B cell (primary cell): ENCODE results near the gene ENO2. TPM values are rescaled to one million over a fixed set of nuclear protein-coding genes. Genes with fewer than 3 reads are reported as not detected.

Source experiments
- ATAC-seq: fragments of 200-7000 bp; cut with Tn5 transposase; one replicate; pipeline ENCODE4 v1.10.0; 2021; ENCODE audit warnings: low read depth, mild to moderate bottlenecking, moderate number of reproducible peaks, moderate library complexity
- CTCF ChIA-PET: fragments of 350-600 bp; sonication (Branson Sonifier 250); formaldehyde crosslinking; loops from one replicate; lab custom pipeline; 2021; ENCODE audit warnings: antibody characterized with exemption, inconsistent platforms; lab: Charles Lee
- POLR2A ChIA-PET: fragments of 350-600 bp; sonication (Branson Sonifier 250); formaldehyde crosslinking; loops from one replicate; lab custom pipeline; 2021; ENCODE audit warnings: antibody characterized with exemption; lab: Charles Lee
- DNase-seq: peaks from one replicate; pipeline ENCODE4 v3.0.0; 2013
- H2AFZ ChIP-seq: 2 replicates; pipeline ENCODE4 v1.6.1; 2012; ENCODE audit warnings: mild to moderate bottlenecking, low read depth, low read length; ENCODE audit not compliant: insufficient read depth, poor library complexity, severe bottlenecking
- H3K27ac ChIP-seq, 2 donors: 1 replicate in 1 of 2; 2 replicates in 1 of 2; pipeline ENCODE4 v1.5.1; 2012 to 2013; ENCODE audit warnings: low read length in 2 of 2, mild to moderate bottlenecking in 2 of 2, moderate library complexity in 1 of 2
- H3K27me3 ChIP-seq, 4 experiments: fragments of 200-600 bp in 1 of 4; sonication (generic) in 1 of 4; replicated peaks in 1 of 4; 1 replicate in 2 of 4; 2 replicates in 2 of 4; pipeline versions ENCODE4 v1.6.1 to v1.7.0; 2013 to 2016; ENCODE audit warnings: low read length in 3 of 4, mild to moderate bottlenecking in 2 of 4, mixed read lengths in 1 of 4, moderate library complexity in 1 of 4; ENCODE audit not compliant: insufficient read depth in 4 of 4, control insufficient read depth in 3 of 4; ENCODE audit errors: control extremely low read depth in 1 of 4
- H3K36me3 ChIP-seq, 2 experiments: replicated peaks in 1 of 2; 1 replicate in 1 of 2; 2 replicates in 1 of 2; pipeline versions ENCODE4 v1.6.1 to v1.7.1; 2013; ENCODE audit warnings: low read length in 1 of 2; ENCODE audit not compliant: insufficient read depth in 2 of 2, control insufficient read depth in 1 of 2; ENCODE audit errors: control extremely low read depth in 1 of 2, extremely low read depth in 1 of 2
- H3K4me1 ChIP-seq, 2 donors: fragments of 200-600 bp in 1 of 2; sonication (generic) in 1 of 2; 1 replicate in 1 of 2; 2 replicates in 1 of 2; pipeline versions ENCODE4 v1.5.1 to v1.6.1; 2013 to 2017; ENCODE audit warnings: low read length in 2 of 2; ENCODE audit not compliant: control insufficient read depth in 2 of 2, insufficient read depth in 2 of 2
- H3K4me2 ChIP-seq: replicated peaks from 2 replicates; pipeline ENCODE3; 2012; ENCODE audit warnings: mild to moderate bottlenecking, low read depth, low read length; ENCODE audit not compliant: poor library complexity, severe bottlenecking
- H3K4me3 ChIP-seq, 5 experiments: fragments of 200-600 bp in 1 of 5; sonication (generic) in 1 of 5; 1 replicate in 3 of 5; 2 replicates in 2 of 5; pipeline versions ENCODE4 v1.5.1 to v1.7.0; 2011 to 2016; ENCODE audit warnings: low read length in 4 of 5, mild to moderate bottlenecking in 4 of 5, low read depth in 2 of 5, control low read depth in 1 of 5, moderate library complexity in 1 of 5; ENCODE audit not compliant: insufficient read depth in 1 of 5; ENCODE audit errors: control extremely low read depth in 1 of 5, extremely low read depth in 1 of 5
- H3K79me2 ChIP-seq: fragments of 200-600 bp; sonication (generic); one replicate; pipeline ENCODE4 v1.6.0; 2016; ENCODE audit warnings: low read length; ENCODE audit not compliant: control insufficient read depth, insufficient read depth
- H3K9ac ChIP-seq: fragments of 200-600 bp; sonication (generic); 2 replicates; pipeline ENCODE4 v1.6.1; 2017; ENCODE audit warnings: mild to moderate bottlenecking, low read length, moderate library complexity
- H3K9me3 ChIP-seq, 3 donors: one replicate each; pipeline versions ENCODE4 v1.6.1 to v1.7.1; 2013; ENCODE audit warnings: low read length in 2 of 3; ENCODE audit not compliant: control insufficient read depth in 2 of 3, insufficient read depth in 1 of 3; ENCODE audit errors: control extremely low read depth in 1 of 3
- H4K20me1 ChIP-seq: 2 replicates; pipeline ENCODE4 v1.6.0; 2012; ENCODE audit warnings: mild to moderate bottlenecking, low read length; ENCODE audit not compliant: insufficient read depth, control insufficient read depth, poor library complexity, severe bottlenecking
- H3K27ac Mint-ChIP-seq: one replicate; pipeline ENCODE4 v1.8.0; 2021; ENCODE audit warnings: mixed read lengths
- H3K27me3 Mint-ChIP-seq: one replicate; pipeline ENCODE4 v1.8.0; 2021; ENCODE audit warnings: mixed read lengths
- H3K4me1 Mint-ChIP-seq: one replicate; pipeline ENCODE4 v1.8.0; 2021; ENCODE audit warnings: mixed read lengths
- H3K4me3 Mint-ChIP-seq: one replicate; pipeline ENCODE4 v1.8.0; 2021; ENCODE audit warnings: mixed read lengths
- H3K9me3 Mint-ChIP-seq: one replicate; pipeline ENCODE4 v1.8.0; 2022; ENCODE audit warnings: mixed read lengths; ENCODE audit not compliant: insufficient read depth
- EZH2 ChIP-seq: IDR thresholded peaks from 2 replicates; pipeline ENCODE4 v1.6.1; 2012; ENCODE audit warnings: borderline replicate concordance, low read depth, mild to moderate bottlenecking, moderate library complexity, low read length; ENCODE audit not compliant: insufficient read depth, poor library complexity, severe bottlenecking
- WGBS: methylation state at CpG from one replicate; pipeline ENCODE4 v1.1.5; 2013; ENCODE audit warnings: missing lambda C conversion rate; ENCODE audit not compliant: insufficient coverage; 5-methylcytosine and 5-hydroxymethylcytosine counted together
- intact Hi-C: fragments of 100-400 bp; cut with micrococcal nuclease; formaldehyde crosslinking; loops from one replicate; pipeline ENCODE4 v1.10.0; 2022
- polyA plus RNA-seq: library from polyadenylated mRNA; depleted of rRNA; stranded (reverse); fragments of >200 nt; gene quantifications from 2 replicates; pipeline ENCODE4 v1.2.3, GENCODE V29; 2012
- total RNA-seq, 2 donors: library from RNA; stranded (reverse); fragments of 120-200 nt in 1 of 2; gene quantifications; 1 replicate in 1 of 2; 2 replicates in 1 of 2; pipeline versions ENCODE4 v1.2.3 to v1.2.4, GENCODE V29; 2013 to 2022
- TF ChIP-seq, protein P1 (sequence below): fragments of 200-600 bp; IDR thresholded peaks from one replicate; pipeline ENCODE4 v1.8.0; 2022; ENCODE audit warnings: antibody characterized with exemption, mild to moderate bottlenecking

Gene ENO2
- total and polyA plus RNA-seq, 2 donors (not counting 1 experiment from before 2014, with no cell fraction given), result 42.5 to 55.3 TPM

DNA sequence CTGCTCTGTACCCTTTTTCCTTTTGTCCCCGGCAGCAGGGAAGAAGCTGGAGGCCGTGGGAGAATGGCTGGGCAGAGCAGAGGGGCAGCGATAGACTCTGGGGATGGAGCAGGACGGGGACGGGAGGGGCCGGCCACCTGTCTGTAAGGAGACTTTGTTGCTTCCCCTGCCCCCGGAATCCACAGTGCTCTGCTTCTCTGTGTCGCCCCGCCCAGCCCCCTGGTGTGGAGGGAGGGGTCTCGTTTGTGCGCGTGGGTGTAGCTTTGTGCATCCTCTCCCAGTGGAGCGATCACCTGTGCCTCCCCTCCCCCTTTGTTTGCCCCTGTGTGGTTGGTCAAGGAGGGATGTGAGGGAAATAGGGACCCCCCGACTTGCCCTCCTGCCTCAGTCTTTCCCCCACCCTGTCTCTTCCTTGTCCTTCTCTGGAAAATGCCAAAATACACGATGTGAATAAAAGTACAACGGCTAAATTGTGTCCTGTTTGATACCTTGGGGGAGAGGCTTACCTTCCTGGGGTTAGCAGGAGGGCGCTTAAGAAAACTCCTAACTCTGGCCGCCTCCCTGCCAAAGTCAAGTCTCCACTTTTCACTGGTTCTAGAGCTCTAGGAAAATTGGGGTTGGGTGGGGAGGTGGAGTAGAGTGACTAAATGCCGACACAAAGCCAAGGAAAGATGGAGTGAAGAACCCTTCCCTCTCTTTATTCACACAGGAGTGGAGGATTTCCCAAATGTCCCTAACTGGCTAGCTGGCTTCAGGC, 48.0 kb upstream of the ENO2 start:
- Histone ChIP-seq H3K27me3 (no peaks in the 10 kb centered on the region), H3K36me3 (peaks cover 0 to 45% of the 10 kb centered on the region in 2 experiments), H3K4me2 (peak overlapping the region; percentile 97), H3K9me3 (no peaks in the 10 kb centered on the region), H3K4me1 (peaks cover 23 to 28% of the 10 kb centered on the region in 2 donors), H3K9ac (peak overlapping the region; percentile 89), H3K79me2 (peaks cover 12% of the 10 kb centered on the region), H4K20me1 (peaks cover 35% of the 10 kb centered on the region), H2AFZ (peak overlapping the region; percentile 92), H3K4me3 (peak overlapping the region in 4 of 5 experiments; percentile 64 to 88 (median 76)), H3K27ac (peak overlapping the region; percentile 70 to 77)
- TF ChIP-seq EZH2, result no peak
- TF ChIP-seq, protein P1, sequence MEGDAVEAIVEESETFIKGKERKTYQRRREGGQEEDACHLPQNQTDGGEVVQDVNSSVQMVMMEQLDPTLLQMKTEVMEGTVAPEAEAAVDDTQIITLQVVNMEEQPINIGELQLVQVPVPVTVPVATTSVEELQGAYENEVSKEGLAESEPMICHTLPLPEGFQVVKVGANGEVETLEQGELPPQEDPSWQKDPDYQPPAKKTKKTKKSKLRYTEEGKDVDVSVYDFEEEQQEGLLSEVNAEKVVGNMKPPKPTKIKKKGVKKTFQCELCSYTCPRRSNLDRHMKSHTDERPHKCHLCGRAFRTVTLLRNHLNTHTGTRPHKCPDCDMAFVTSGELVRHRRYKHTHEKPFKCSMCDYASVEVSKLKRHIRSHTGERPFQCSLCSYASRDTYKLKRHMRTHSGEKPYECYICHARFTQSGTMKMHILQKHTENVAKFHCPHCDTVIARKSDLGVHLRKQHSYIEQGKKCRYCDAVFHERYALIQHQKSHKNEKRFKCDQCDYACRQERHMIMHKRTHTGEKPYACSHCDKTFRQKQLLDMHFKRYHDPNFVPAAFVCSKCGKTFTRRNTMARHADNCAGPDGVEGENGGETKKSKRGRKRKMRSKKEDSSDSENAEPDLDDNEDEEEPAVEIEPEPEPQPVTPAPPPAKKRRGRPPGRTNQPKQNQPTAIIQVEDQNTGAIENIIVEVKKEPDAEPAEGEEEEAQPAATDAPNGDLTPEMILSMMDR, result no peak
- Mint-ChIP-seq H3K27me3 (no peaks in the 10 kb centered on the region), H3K9me3 (no peaks in the 10 kb centered on the region), H3K27ac (peak overlapping the region; percentile 97), H3K4me1 (peaks cover 38% of the 10 kb centered on the region), H3K4me3 (peak overlapping the region; percentile 96)
- POLR2A ChIA-PET, result interaction anchor here (0.5 to 5.5 kb wide), 4 partner anchors 13 to 241 kb away, joined by 3 to 49 read pairs (median 7); partner anchors contain the start of genes CDCA3 and USP5
- ATAC-seq (no peak), DNase-seq (no peak)
- intact Hi-C loops, result no loop called here
- CTCF ChIA-PET, result interaction anchor here (1.4 to 11.8 kb wide), 6 partner anchors 14 to 242 kb away, joined by 3 to 136 read pairs (median 6); partner anchors contain the start of genes C1RL, CDCA3 and USP5
- WGBS, result 92% methylated on average over 9 of the region's 19 CpGs
